Mucosa of stomach (tissue), 1 donor: ENCODE measurements around the gene VGF.

ENCODE experiments used
- H3K27me3 ChIP-seq: one replicate; pipeline ENCODE4 v1.7.0; 2013; ENCODE audit warnings: mild to moderate bottlenecking, low read length; ENCODE audit not compliant: control insufficient read depth, insufficient read depth
- H3K36me3 ChIP-seq: one replicate; pipeline ENCODE4 v1.7.0; 2013; ENCODE audit warnings: low read length; ENCODE audit not compliant: control insufficient read depth, insufficient read depth
- H3K4me1 ChIP-seq: one replicate; pipeline ENCODE4 v1.7.0; 2013; ENCODE audit warnings: mild to moderate bottlenecking, low read length; ENCODE audit not compliant: control insufficient read depth, insufficient read depth
- H3K4me3 ChIP-seq: one replicate; pipeline ENCODE4 v1.7.0; 2013; ENCODE audit warnings: low read length
- H3K9ac ChIP-seq: one replicate; pipeline ENCODE4 v1.7.0; 2013; ENCODE audit warnings: mild to moderate bottlenecking, low read length, moderate library complexity
- H3K9me3 ChIP-seq: one replicate; pipeline ENCODE4 v1.7.0; 2013; ENCODE audit warnings: mild to moderate bottlenecking, low read length, moderate library complexity; ENCODE audit not compliant: control insufficient read depth
- donor health status: Pancreatic carcinoma.

VGF gene

DNA sequence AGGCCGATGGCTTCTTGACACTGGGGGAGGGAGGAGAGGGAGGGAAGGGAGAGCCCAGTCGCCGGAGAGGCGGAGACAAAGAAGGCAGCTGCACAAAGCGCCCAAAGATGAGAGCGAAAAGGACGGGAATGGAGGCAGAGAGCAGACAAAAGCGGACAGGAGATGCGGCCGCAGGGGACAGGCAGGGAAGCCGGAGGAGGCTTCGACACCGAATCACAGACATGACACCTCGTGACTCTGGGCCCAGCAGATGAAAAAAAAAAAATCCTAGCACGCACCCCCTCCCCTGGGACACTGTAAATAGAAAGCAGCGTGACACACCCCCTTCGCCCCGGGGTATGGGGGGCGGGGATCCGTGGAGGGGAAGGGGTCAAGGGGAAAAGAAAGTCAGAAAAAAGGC lies 13.7 kb upstream of the VGF start:
- H3K4me1 ChIP-seq = peaks cover 14% of the 10 kb centered on the region
- H3K27me3 ChIP-seq = peaks cover 65% of the 10 kb centered on the region
- no peak overlapping the region for H3K4me3 ChIP-seq
- no peak overlapping the region for H3K9ac ChIP-seq
- no peaks in the 10 kb centered on the region for H3K9me3 ChIP-seq
- H3K36me3 ChIP-seq = no peaks in the 10 kb centered on the region

DNA sequence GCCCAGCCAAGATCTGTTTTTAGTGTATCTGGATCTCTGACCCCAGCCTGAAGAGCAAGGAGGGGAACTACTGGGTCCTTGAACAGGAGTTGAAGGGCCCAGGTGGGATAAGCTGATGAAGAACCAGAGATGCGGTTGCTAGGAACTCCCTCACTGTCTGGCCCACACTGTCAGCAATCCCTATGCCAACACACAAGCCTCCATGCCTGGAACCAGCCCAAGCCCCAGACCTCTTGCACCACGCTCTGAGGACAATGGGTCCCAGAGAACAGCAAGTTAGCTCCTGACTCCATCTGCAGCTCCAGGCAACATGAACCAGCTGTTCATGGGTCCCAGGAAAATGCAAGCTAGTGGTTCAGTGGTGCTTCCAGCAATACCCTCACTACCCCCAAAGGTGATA lies 12.3 kb upstream of the VGF start:
- no peaks in the 10 kb centered on the region for H3K36me3 ChIP-seq
- H3K4me3 ChIP-seq = no peak overlapping the region
- H3K9ac ChIP-seq = no peak overlapping the region
- peaks cover 27% of the 10 kb centered on the region for H3K4me1 ChIP-seq
- no peaks in the 10 kb centered on the region for H3K9me3 ChIP-seq
- peaks cover 79% of the 10 kb centered on the region for H3K27me3 ChIP-seq

DNA sequence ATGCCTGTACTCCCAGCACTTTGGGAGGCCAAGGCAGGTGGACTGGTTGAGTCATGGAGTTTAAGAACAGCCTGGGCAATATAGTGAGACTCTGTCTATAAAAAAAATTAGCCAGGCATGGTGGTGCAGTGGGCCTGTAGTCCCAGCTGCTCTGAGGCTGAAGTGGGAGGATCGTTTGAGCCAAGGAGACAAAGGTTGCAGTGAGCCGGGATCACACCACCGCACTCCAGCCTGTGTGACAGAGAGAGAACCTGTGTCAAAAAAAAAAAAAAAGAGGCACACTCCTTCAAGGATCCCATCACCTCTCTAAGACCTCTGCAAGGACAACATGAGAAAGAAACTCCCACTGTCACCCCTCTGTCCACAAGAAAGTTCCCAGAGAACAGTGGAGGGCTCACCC lies 10.3 kb upstream of the VGF start:
- Histone ChIP-seq H3K36me3 (no peaks in the 10 kb centered on the region), H3K9me3 (no peaks in the 10 kb centered on the region), H3K4me3 (no peak overlapping the region), H3K9ac (no peak overlapping the region), H3K27me3 (peaks cover 93% of the 10 kb centered on the region), H3K4me1 (peaks cover 31% of the 10 kb centered on the region)

DNA sequence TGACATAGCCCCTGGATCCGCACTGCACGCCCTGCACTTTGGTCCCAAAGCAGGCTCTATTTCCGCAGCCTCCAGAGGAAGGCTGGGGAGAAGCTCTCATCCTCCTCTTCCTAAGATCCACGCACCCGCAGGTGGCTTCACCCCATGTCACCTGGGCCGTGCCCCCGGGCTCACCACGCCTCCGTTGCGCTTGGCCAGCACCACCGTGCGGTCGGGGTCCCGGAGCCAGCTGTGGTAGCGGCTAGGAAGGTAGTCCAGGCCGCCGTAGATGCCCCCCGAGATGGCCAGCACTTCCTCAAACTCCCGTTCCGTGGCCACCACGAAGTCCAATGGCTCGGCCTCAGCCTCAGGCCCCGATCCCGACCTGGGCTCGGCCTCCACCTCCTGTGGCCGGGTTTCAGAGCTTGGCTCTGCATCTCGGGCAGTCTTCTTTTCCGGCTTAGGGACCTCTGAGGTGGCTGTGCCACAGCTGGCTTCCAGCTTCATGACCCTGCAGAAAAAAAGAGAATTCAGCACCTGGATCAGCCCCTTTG lies 9.0 kb upstream of the VGF start:
- no peak overlapping the region for H3K9ac ChIP-seq
- H3K4me1 ChIP-seq = peaks cover 34% of the 10 kb centered on the region
- no peak overlapping the region for H3K4me3 ChIP-seq
- no peaks in the 10 kb centered on the region for H3K36me3 ChIP-seq
- no peaks in the 10 kb centered on the region for H3K9me3 ChIP-seq
- H3K27me3 ChIP-seq = peaks cover 93% of the 10 kb centered on the region

DNA sequence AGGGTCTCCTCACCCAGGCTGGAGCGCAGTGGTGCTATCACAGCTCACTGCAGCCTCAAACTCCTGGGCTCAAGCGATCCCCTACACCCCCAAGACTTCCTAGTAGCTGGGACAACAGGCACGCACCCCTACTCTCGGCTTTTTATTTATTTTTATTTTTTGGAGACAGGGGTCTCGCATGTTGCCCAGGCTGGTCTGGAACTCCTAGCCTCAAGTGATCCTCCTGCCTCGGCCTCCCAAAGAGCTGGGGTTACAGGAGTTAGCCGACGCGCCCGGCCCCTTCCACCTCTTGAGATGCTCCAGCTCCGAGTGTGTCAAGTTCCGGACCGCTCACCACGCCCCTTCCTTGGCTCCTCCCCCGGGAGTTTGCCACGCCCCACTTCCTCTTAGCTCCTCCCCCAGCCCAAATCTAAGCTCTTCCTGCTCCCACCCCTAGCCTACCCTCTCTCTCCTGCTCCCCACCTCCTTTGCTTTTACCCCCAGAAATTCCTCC lies 8.4 kb upstream of the VGF start:
- no peak overlapping the region for H3K9ac ChIP-seq
- H3K27me3 ChIP-seq = peaks cover 94% of the 10 kb centered on the region
- H3K36me3 ChIP-seq = no peaks in the 10 kb centered on the region
- peaks cover 31% of the 10 kb centered on the region for H3K4me1 ChIP-seq
- no peak overlapping the region for H3K4me3 ChIP-seq
- H3K9me3 ChIP-seq = no peaks in the 10 kb centered on the region

DNA sequence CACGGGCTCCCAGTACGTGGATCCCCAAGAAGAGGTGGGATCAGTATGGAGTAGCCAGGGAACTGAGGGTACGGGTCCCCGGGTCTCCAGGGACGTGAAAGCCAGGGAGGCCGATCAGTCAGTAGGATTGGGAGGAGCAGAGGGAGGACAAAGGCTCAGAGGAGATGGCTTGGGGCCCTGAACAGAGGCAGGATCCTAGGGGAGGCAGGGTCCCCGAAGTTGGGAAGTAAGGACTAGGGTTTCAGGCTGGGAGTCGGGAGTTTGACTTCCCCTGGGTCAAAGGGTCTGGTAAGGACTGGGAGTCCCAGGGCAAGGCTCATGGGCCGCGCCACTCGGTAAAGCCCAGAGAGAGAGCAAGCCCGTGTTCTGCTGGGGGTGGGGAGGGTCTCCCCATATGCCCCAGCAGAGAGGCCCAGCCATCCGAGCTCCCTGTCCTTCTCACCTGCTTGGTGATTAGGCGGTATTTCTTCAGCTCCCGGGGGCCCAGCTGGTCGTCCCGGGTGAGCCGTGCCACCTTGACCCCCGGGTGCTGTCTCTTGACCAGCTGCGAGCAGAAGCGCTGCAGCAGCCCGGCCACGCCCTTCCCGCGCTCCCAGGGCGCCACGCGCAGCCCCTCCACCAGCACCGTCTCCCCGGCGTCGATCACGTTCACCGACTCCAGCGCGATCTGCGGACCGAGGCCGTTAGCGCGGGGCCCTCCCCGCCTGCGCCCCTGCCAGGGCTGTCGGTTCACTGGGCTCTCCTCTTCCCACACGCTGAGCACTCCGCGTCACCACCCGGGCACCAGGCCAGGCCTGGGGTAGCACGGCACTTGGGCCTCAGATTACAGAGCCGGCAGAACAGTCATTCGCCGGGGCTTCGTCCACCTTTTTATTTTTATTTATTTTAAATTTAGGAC lies 7.7 kb upstream of the VGF start:
- Histone ChIP-seq H3K27me3 (peaks cover 97% of the 10 kb centered on the region), H3K4me3 (no peak overlapping the region), H3K9ac (no peak overlapping the region), H3K36me3 (no peaks in the 10 kb centered on the region), H3K9me3 (no peaks in the 10 kb centered on the region), H3K4me1 (peaks cover 31% of the 10 kb centered on the region)

DNA sequence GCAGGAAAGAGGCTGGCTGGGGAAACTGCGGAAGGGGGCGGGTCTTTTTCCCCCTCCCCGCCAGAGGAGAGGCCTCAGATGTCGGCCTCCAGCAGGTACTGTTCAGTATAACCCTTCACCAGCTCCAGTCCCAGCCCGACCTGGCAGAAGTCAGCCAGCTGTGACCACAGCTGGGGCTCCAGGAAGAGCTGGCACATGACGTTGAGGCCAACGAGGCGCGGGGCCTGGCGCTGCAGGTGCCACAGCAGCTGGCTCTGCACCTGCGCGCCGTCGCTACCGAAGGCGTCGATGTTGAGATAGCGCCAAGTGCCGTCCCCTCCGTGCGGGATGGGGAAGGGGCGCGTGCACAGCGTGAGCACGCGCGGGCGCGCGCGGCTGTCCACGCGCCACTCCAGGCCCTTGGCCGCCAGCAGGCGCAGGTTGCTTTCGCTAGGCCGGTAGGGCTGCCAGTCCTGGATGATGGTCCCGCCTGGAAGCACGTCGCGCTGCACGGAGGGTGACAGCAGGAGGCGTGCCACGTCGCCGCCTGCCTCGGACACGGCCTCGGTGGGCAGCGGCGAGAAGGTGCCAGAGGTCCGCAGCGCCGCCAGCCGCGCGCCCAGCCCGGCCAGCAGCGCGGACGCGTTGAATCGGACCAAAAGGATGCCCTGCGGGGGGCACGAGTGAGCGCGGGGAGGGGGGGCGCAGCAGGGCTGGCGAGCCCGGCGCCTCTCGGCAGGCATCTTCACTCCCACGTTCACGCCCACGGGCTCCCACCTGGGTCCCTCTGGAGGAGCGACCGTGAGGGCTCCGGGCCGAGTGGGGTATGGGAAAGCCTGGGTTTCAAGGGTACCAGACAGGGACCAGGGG lies 6.9 kb upstream of the VGF start:
- Histone ChIP-seq H3K4me3 (no peak overlapping the region), H3K36me3 (no peaks in the 10 kb centered on the region), H3K4me1 (peaks cover 31% of the 10 kb centered on the region), H3K9me3 (no peaks in the 10 kb centered on the region), H3K9ac (no peak overlapping the region), H3K27me3 (peaks cover 97% of the 10 kb centered on the region)

DNA sequence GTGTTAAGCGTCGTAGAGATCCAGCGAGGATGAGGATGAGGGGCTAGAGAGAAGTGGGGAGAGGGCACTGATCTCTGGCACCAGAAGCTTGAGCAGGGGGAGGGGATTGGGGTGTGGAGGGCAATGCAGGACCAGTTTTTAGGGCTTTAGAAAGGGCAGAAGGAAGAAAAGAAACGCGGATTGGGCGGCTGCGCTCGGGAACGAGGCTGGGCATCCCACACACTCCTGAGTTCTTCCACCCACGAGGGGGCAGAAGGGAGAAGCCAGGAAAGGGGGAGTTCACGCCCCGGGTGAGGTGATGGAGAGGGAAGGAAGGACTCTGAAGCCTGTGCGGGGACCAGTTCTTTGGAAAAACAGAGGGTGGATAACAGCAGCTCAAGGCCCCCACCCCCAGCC lies 6.1 kb upstream of the VGF start:
- H3K4me3 ChIP-seq = no peak overlapping the region
- H3K9ac ChIP-seq = no peak overlapping the region
- peaks cover 31% of the 10 kb centered on the region for H3K4me1 ChIP-seq
- no peaks in the 10 kb centered on the region for H3K9me3 ChIP-seq
- peaks cover 96% of the 10 kb centered on the region for H3K27me3 ChIP-seq
- H3K36me3 ChIP-seq = no peaks in the 10 kb centered on the region

DNA sequence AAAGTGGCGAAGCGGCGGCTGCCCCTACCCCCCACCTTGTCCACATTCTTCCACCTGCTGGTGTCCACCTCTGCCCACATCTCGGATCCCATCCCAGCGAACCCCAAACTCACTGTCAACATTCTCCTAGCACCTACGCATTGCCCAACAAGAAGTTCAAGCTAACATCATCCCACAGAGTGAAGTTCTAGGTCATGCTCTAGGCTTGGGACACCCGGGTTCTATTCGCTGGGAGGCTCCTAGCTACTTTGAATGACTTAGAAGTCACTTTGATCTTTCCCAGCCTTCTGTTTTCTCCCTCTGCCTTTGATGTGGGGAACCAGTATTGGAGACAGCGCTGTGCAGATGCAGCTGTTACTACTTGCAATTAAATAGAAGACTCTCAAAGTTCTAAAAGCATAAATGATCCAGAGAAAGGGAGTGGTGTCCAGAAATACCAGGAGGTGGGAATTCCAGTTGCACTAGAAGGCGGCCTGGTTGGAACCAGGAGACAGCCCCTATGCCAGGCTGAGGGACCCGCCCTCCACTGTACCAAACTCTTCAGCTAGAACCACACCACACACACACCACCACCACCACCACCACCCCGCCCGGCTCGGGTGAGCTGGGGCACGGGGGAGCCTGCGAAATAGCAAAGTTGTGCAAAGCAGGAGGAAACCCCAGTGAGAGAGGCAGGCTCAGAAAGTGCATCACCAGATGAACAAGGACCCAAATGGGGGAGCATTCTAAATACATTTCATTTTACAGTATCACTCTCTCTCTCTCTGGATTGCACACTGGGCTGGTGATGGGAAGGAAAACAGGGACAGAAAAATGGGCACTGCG lies 5.5 kb upstream of the VGF start:
- Histone ChIP-seq H3K4me3 (no peak overlapping the region), H3K9me3 (no peaks in the 10 kb centered on the region), H3K9ac (no peak overlapping the region), H3K36me3 (no peaks in the 10 kb centered on the region), H3K27me3 (peaks cover 97% of the 10 kb centered on the region), H3K4me1 (peaks cover 34% of the 10 kb centered on the region)

DNA sequence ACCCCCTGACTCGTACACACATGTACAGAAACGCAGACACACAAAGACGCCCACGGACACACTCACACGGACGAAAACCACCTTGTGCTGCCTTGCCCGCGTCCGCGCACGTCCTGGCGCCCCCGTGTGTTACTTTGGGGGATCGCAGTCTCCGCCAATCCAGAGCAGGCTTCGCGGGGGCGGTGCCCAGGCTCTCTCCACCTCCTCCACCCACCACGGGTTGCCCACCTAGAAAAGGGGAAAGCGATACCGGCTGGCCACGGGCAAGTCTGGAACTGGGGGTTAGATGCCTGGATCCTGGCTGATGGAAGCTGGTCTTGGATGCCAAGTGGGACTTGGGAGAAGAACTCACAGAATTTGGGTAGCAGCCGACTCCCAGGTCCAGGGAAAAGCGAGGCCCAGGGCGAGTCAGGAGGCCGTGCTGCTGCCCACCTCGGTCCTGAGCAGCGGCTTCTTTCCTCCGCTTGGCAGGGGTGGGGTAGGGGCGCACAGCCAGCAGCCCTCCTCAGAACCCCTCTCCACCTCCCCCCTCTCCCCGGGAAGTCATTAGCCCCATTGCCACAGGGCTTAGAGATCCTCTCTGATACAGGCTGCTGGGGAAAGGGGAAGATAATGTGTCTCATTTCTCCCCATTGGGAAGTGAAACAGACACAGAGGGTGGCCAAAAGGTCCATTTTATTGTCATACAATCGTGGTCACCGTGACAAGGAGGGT lies 4.6 kb upstream of the VGF start:
- no peaks in the 10 kb centered on the region for H3K36me3 ChIP-seq
- peaks cover 42% of the 10 kb centered on the region for H3K4me1 ChIP-seq
- peaks cover 95% of the 10 kb centered on the region for H3K27me3 ChIP-seq
- no peak overlapping the region for H3K9ac ChIP-seq
- no peaks in the 10 kb centered on the region for H3K9me3 ChIP-seq
- H3K4me3 ChIP-seq = no peak overlapping the region
